Keratinocyte (primary cell): ENCODE results near the gene CLPX. TPM values are rescaled to one million over a fixed set of nuclear protein-coding genes. Genes with fewer than 3 reads are reported as not detected.
"Not testable (repeated sequence)": the region's sequence is repeated elsewhere in the genome, so short reads cannot be mapped to it uniquely, and the experiment has no call there.

Experiments used
- DNase-seq: peaks from one replicate; pipeline ENCODE4 v3.0.0-alpha.2; 2011; ENCODE audit warnings: low read depth, missing footprints, low spot score
- FAIRE-seq: peaks from 2 replicates; lab custom pipeline; 2011; peaks lifted over from hg19 to GRCh38; lab: Jason Lieb, UNC
- H2AFZ ChIP-seq: 2 replicates; pipeline ENCODE4 v1.6.0; 2012; ENCODE audit warnings: low read length, control low read depth, inconsistent platforms; ENCODE audit not compliant: control insufficient read depth
- H3K27ac ChIP-seq: 2 replicates; pipeline ENCODE4 v1.5.1; 2011; ENCODE audit warnings: low read length; ENCODE audit not compliant: control insufficient read depth, insufficient read depth
- H3K27me3 ChIP-seq: 3 replicates; pipeline ENCODE4 v1.6.0; 2011; ENCODE audit warnings: low read length; ENCODE audit not compliant: control insufficient read depth, insufficient read depth; ENCODE audit errors: extremely low read depth
- H3K36me3 ChIP-seq, 2 experiments: 2 replicates in 1 of 2; 3 replicates in 1 of 2; pipeline ENCODE4 v1.5.1; 2011; ENCODE audit warnings: low read length in 2 of 2, mild to moderate bottlenecking in 1 of 2; ENCODE audit not compliant: control insufficient read depth in 2 of 2, insufficient read depth in 2 of 2; ENCODE audit errors: extremely low read depth in 1 of 2
- H3K4me1 ChIP-seq: 3 replicates; pipeline ENCODE4 v1.5.1; 2011; ENCODE audit warnings: low read length; ENCODE audit not compliant: control insufficient read depth, insufficient read depth; ENCODE audit errors: extremely low read depth
- H3K4me2 ChIP-seq: 3 replicates; pipeline ENCODE4 v1.6.0; 2011; ENCODE audit warnings: low read depth, low read length; ENCODE audit not compliant: control insufficient read depth, insufficient read depth; ENCODE audit errors: extremely low read depth
- H3K4me3 ChIP-seq, 3 experiments: fragments of 200-600 bp in 1 of 3; sonication (generic) in 1 of 3; 2 replicates in 2 of 3; 3 replicates in 1 of 3; pipeline ENCODE4 v1.5.1; 2011 to 2016; ENCODE audit warnings: low read length in 3 of 3, mild to moderate bottlenecking in 3 of 3, control low read depth in 2 of 3, inconsistent platforms in 1 of 3, low read depth in 1 of 3, mixed read lengths in 1 of 3, mixed run types in 1 of 3, moderate library complexity in 1 of 3; ENCODE audit not compliant: control insufficient read depth in 2 of 3, insufficient read depth in 2 of 3; ENCODE audit errors: extremely low read depth in 1 of 3
- H3K79me2 ChIP-seq: 2 replicates; pipeline ENCODE4 v1.6.0; 2012; ENCODE audit warnings: low read length; ENCODE audit not compliant: control insufficient read depth, insufficient read depth
- H3K9ac ChIP-seq: 3 replicates; pipeline ENCODE4 v1.6.0; 2011; ENCODE audit warnings: low read length; ENCODE audit not compliant: control insufficient read depth, insufficient read depth; ENCODE audit errors: extremely low read depth
- H3K9me1 ChIP-seq: 3 replicates; pipeline ENCODE4 v1.6.0; 2011; ENCODE audit warnings: low read length; ENCODE audit not compliant: control insufficient read depth, insufficient read depth; ENCODE audit errors: extremely low read depth
- H3K9me3 ChIP-seq: 2 replicates; pipeline ENCODE4 v1.5.1; 2012; ENCODE audit warnings: low read depth, low read length; ENCODE audit not compliant: control insufficient read depth
- H4K20me1 ChIP-seq: 3 replicates; pipeline ENCODE4 v1.6.0; 2011; ENCODE audit warnings: low read length; ENCODE audit not compliant: control insufficient read depth, insufficient read depth; ENCODE audit errors: extremely low read depth
- EZH2 ChIP-seq: IDR thresholded peaks from one replicate; pipeline ENCODE4 v1.6.1; 2012; ENCODE audit warnings: inconsistent platforms, mild to moderate bottlenecking, low read length, moderate library complexity
- dilution Hi-C: fragments of 300-500 bp; cut with MboI; formaldehyde crosslinking; loops from one replicate; pipeline ENCODE4 v1.7.0; 2020; ENCODE audit warnings: low sequenced_read_pairs; ENCODE audit not compliant: extremely low pct_ligation_motif_present
- polyA plus RNA-seq, 5 experiments: library from polyadenylated mRNA; depleted of rRNA in 3 of 5; stranded (reverse) in 3 of 5; stranded (forward) in 1 of 5; unstranded in 1 of 5; fragments of >200 nt; gene quantifications; 1 replicate in 1 of 5; 2 replicates in 3 of 5; 3 replicates in 1 of 5; pipeline versions ENCODE4 v1.2.1 to v1.2.3, GENCODE V29; 2011 to 2012; ENCODE audit warnings: missing spikeins in 2 of 5, low read depth in 1 of 5, low replicate concordance in 1 of 5
- TF ChIP-seq, protein P1 (sequence below), 3 experiments: IDR thresholded peaks in 1 of 3; conservative IDR thresholded peaks in 1 of 3; optimal IDR thresholded peaks in 1 of 3; 2 replicates in 2 of 3; 3 replicates in 1 of 3; pipeline versions ENCODE3 to v1.5.1; 2011; ENCODE audit warnings: low read length in 3 of 3, mild to moderate bottlenecking in 3 of 3, moderate library complexity in 2 of 3, control low read depth in 1 of 3, inconsistent platforms in 1 of 3; ENCODE audit not compliant: insufficient read depth in 2 of 3; ENCODE audit errors: extremely low read depth in 1 of 3

Gene CLPX
- polyA plus RNA-seq, 1 donor (not counting 4 experiments of a cell fraction or from before 2014, with no cell fraction given) = 51.5 TPM

DNA sequence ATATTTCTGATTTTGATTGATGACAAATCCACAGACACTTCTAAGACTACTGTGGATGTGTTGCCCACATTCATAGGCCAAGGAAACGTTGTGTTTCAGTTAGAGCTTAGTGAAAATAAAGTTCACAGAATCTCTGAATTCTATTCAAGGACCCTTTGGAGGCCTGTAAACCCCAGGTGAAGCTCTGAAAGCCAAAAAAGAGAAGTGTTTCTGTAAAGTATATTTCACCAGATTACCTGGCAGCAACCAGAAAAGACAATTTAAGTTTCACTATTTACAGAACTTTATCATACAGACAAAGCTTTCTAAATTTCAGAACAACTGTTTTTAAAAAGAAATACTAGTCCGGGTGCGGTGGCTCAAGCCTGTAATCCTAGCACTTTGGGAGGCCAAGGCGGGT lies 2.6 kb downstream of the CLPX start:
- FAIRE-seq (no peak), DNase-seq (no peak)
- Histone ChIP-seq H3K9me1 (no peaks in the 10 kb centered on the region), H3K9me3 (no peaks in the 10 kb centered on the region), H3K79me2 (peaks cover 59% of the 10 kb centered on the region), H3K27me3 (no peaks in the 10 kb centered on the region), H3K9ac (no peak overlapping the region), H3K36me3 (peaks cover 0 to 3% of the 10 kb centered on the region in 2 experiments), H3K4me1 (peaks cover 24% of the 10 kb centered on the region), H2AFZ (no peak overlapping the region), H4K20me1 (no peaks in the 10 kb centered on the region), H3K4me2 (peak overlapping the region; percentile 37), H3K4me3 (no peak overlapping the region), H3K27ac (no peak overlapping the region)
- dilution Hi-C loops = no loop called here
- no peak for TF ChIP-seq EZH2
- TF ChIP-seq, protein P1, sequence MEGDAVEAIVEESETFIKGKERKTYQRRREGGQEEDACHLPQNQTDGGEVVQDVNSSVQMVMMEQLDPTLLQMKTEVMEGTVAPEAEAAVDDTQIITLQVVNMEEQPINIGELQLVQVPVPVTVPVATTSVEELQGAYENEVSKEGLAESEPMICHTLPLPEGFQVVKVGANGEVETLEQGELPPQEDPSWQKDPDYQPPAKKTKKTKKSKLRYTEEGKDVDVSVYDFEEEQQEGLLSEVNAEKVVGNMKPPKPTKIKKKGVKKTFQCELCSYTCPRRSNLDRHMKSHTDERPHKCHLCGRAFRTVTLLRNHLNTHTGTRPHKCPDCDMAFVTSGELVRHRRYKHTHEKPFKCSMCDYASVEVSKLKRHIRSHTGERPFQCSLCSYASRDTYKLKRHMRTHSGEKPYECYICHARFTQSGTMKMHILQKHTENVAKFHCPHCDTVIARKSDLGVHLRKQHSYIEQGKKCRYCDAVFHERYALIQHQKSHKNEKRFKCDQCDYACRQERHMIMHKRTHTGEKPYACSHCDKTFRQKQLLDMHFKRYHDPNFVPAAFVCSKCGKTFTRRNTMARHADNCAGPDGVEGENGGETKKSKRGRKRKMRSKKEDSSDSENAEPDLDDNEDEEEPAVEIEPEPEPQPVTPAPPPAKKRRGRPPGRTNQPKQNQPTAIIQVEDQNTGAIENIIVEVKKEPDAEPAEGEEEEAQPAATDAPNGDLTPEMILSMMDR (optimal IDR thresholded peaks at IDR 0.05 in 1 of 3, IDR thresholded peaks at IDR 0.05 in 1 of 3, conservative IDR thresholded peaks at IDR 0.05 in 1 of 3; ENCODE audit: extremely low read depth in 1 of 3, insufficient read depth in 2 of 3, low read length in 3 of 3) = no peak

DNA sequence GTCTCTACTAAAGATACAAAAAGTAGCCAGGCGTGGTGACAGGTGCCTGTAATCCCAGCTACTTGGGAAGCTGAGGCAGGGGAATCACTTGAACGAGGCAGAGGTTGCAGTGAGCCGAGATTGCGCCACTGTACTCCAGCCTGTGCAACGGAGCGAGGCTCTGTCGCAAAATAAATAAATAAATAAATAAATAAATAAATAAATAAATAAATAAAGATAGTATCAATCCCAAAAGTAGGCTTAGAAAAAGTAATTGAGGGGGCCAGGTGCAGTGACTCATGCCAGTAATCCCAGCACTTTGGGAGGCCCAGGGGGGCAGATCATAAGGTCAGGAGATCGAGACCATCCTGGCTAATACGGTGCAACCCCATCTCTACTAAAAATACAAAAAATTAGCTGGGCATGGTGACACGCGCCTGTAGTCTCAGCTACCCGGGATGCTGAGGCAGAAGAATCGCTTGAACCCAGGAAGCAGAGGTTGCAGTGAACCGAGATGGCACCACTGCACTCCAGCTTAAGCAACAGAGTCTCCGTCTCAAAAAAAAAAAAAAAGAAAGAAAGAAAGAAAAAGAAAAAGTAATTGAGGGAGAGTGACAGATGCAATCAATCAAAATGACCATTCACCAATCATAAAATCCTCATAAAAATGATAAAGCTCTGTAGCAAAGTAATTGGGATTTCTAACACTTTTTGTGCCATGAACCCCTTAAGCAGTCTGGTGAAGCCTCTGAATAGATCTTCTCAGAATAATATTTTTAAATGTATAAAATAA lies 3.4 kb downstream of the CLPX start:
- H3K9me1 ChIP-seq, FAIRE-seq, H3K27ac ChIP-seq, H3K4me2 ChIP-seq, H3K27me3 ChIP-seq, DNase-seq, H3K36me3 ChIP-seq, H2AFZ ChIP-seq, H3K9me3 ChIP-seq, H4K20me1 ChIP-seq, dilution Hi-C loops, H3K9ac ChIP-seq, H3K4me3 ChIP-seq: not testable (repeated sequence)
- peaks cover 61% of the 10 kb centered on the region for H3K79me2 ChIP-seq
- H3K4me1 ChIP-seq = peaks cover 25% of the 10 kb centered on the region
